Colonic mucosa (tissue), 4 donors: ENCODE measurements around the gene PADI4. TPM values are rescaled to one million over a fixed set of nuclear protein-coding genes. Genes with fewer than 3 reads are reported as not detected.

Experiments
- DNase-seq: peaks from one replicate; pipeline ENCODE4 v3.0.0-alpha.2; 2020
- H3K27ac ChIP-seq: fragments of 200-600 bp; one replicate; pipeline ENCODE4 v1.8.0; 2021
- H3K27me3 ChIP-seq: fragments of 200-600 bp; one replicate; pipeline ENCODE4 v1.8.0; 2021
- H3K36me3 ChIP-seq: fragments of 200-600 bp; one replicate; pipeline ENCODE4 v1.8.0; 2021
- H3K4me1 ChIP-seq: fragments of 200-600 bp; one replicate; pipeline ENCODE4 v1.8.0; 2021; ENCODE audit warnings: mild to moderate bottlenecking
- H3K4me3 ChIP-seq: fragments of 200-600 bp; one replicate; pipeline ENCODE4 v1.8.0; 2021
- H3K9ac ChIP-seq, 2 donors: one replicate each; pipeline ENCODE4 v1.7.0; 2013; ENCODE audit warnings: control low read depth in 2 of 2, low read depth in 2 of 2, low read length in 2 of 2
- H3K9me3 ChIP-seq: fragments of 200-600 bp; one replicate; pipeline ENCODE4 v1.8.0; 2021
- CTCF ChIP-seq: fragments of 200-600 bp; IDR thresholded peaks from one replicate; pipeline ENCODE4 v1.8.0; 2022; ENCODE audit warnings: antibody characterized with exemption, mild to moderate bottlenecking
- intact Hi-C: fragments of 100-400 bp; cut with DNase I; formaldehyde crosslinking; loops from one replicate; pipeline ENCODE4 v1.14.1; 2022
- total RNA-seq, 2 donors: library from RNA; stranded (reverse); fragmentation: NEBNext Ultra II Directional in 1 of 2; extraction: Animal tissue kit (Norgen Biotek cat#: 25700) in 1 of 2; gene quantifications; one replicate each; pipeline ENCODE4 v1.2.1, GENCODE V29; 2021
- donor health status: healthy.
- donor health status: DM: no; HTN: no; CAD: no.
- donor health status: DM: no; HTN: no; CAD: no.

Gene PADI4
- total RNA-seq, 2 donors from 2014 or later = not detected

GRCh38 chr1:17363771-17364170, 55.8 kb downstream of the PADI4 start:
- H3K27me3 ChIP-seq = no peaks in the 10 kb centered on the region
- no peaks in the 10 kb centered on the region for H3K36me3 ChIP-seq
- DNase-seq = no peak
- intact Hi-C loops = no loop called here
- no peaks in the 10 kb centered on the region for H3K4me1 ChIP-seq
- no peak overlapping the region for H3K27ac ChIP-seq
- no peaks in the 10 kb centered on the region for H3K9me3 ChIP-seq
- TF ChIP-seq CTCF = no peak
- H3K9ac ChIP-seq = no peak overlapping the region
- no peak overlapping the region for H3K4me3 ChIP-seq

- no peaks in the 10 kb centered on the region for H3K9me3 ChIP-seq
- intact Hi-C loops = no loop called here
- no peak overlapping the region for H3K9ac ChIP-seq
- TF ChIP-seq CTCF = no peak
- no peak for DNase-seq
- no peak overlapping the region for H3K27ac ChIP-seq
- no peak overlapping the region for H3K4me3 ChIP-seq
- no peaks in the 10 kb centered on the region for H3K27me3 ChIP-seq
- H3K36me3 ChIP-seq = no peaks in the 10 kb centered on the region
- no peaks in the 10 kb centered on the region for H3K4me1 ChIP-seq
Measured at GRCh38 chr1:17365293-17365692, 57.3 kb downstream of the PADI4 start.

- no peak for DNase-seq
- Histone ChIP-seq H3K9ac (no peak overlapping the region), H3K27ac (no peak overlapping the region), H3K27me3 (no peaks in the 10 kb centered on the region), H3K36me3 (no peaks in the 10 kb centered on the region), H3K4me1 (no peaks in the 10 kb centered on the region), H3K4me3 (no peak overlapping the region), H3K9me3 (no peaks in the 10 kb centered on the region)
- TF ChIP-seq CTCF = no peak
- intact Hi-C loops = no loop called here
Measured at GRCh38 chr1:17369466-17369865, 61.5 kb downstream of the PADI4 start.

GRCh38 chr1:17370618-17371017, 62.6 kb downstream of the PADI4 start:
- Histone ChIP-seq H3K9ac (no peak overlapping the region), H3K27ac (no peak overlapping the region), H3K9me3 (no peaks in the 10 kb centered on the region), H3K4me1 (no peaks in the 10 kb centered on the region), H3K27me3 (no peaks in the 10 kb centered on the region), H3K4me3 (no peak overlapping the region), H3K36me3 (no peaks in the 10 kb centered on the region)
- DNase-seq = no peak
- no peak for TF ChIP-seq CTCF
- intact Hi-C loops = no loop called here

GRCh38 chr1:17371896-17372295, 63.9 kb downstream of the PADI4 start, which contains the start of gene PADI6:
Gene PADI6 (plus strand): TSS chr1:17372196. CDS start chr1:17372246, 50 bp downstream.
- intact Hi-C loops = no loop called here
- DNase-seq = no peak
- no peak for TF ChIP-seq CTCF

GRCh38 chr1:17372955-17373354, 65.0 kb downstream of the PADI4 start:
- no peak overlapping the region for H3K27ac ChIP-seq
- DNase-seq = no peak
- intact Hi-C loops = no loop called here
- no peaks in the 10 kb centered on the region for H3K27me3 ChIP-seq
- H3K9me3 ChIP-seq = no peaks in the 10 kb centered on the region
- no peak overlapping the region for H3K9ac ChIP-seq
- H3K36me3 ChIP-seq = no peaks in the 10 kb centered on the region
- no peak for TF ChIP-seq CTCF
- H3K4me1 ChIP-seq = no peaks in the 10 kb centered on the region
- H3K4me3 ChIP-seq = no peak overlapping the region

More at GRCh38 chr1:17371896-17372295, 63.9 kb downstream of the PADI4 start, which contains the start of gene PADI6:
- H3K9me3 ChIP-seq = no peaks in the 10 kb centered on the region
- no peaks in the 10 kb centered on the region for H3K36me3 ChIP-seq
- no peak within 1 kb of the TSS for H3K4me3 ChIP-seq
- H3K9ac ChIP-seq = no peak within 1 kb of the TSS
- H3K4me1 ChIP-seq = no peaks in the 10 kb centered on the region
- no peak within 1 kb of the TSS for H3K27ac ChIP-seq
- no peaks in the 10 kb centered on the region for H3K27me3 ChIP-seq
